Breast epithelium (tissue), 3 donors: ENCODE data around the gene SWAP70.

ENCODE experiments used
- POLR2AphosphoS5 ChIP-seq, 3 donors: sonication (generic); formaldehyde crosslinking; IDR thresholded peaks; one replicate each; pipeline ENCODE4 v1.6.1; 2017; ENCODE audit warnings: antibody characterized with exemption in 3 of 3
- TF ChIP-seq, protein P1 (sequence below), 3 donors: fragments of 450-650 bp; IDR thresholded peaks; one replicate each; pipeline ENCODE4 v1.5.1; 2016 to 2017; ENCODE audit warnings: antibody characterized with exemption in 3 of 3, mild to moderate bottlenecking in 3 of 3, moderate library complexity in 3 of 3

DNA sequence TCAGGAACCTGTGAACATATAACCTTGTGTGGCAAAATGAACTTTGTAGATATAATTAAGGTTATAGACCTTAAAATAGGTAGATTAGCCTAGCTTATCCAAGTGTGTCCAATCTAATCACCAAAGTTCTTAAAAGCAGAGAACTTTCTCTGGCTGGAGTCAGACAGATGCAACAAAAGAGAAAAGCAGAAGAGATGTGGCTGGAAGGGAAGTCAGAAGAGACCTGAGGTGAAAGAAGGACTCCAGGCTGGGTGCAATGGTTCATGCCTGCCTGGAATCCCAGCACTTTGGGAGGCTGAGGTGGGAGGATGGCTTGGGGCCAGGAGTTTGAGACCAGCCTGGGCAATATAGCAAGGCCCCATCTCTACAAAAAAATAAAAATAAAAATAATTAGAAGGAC is 39.4 kb upstream of the SWAP70 start:
- TF ChIP-seq, protein P1, sequence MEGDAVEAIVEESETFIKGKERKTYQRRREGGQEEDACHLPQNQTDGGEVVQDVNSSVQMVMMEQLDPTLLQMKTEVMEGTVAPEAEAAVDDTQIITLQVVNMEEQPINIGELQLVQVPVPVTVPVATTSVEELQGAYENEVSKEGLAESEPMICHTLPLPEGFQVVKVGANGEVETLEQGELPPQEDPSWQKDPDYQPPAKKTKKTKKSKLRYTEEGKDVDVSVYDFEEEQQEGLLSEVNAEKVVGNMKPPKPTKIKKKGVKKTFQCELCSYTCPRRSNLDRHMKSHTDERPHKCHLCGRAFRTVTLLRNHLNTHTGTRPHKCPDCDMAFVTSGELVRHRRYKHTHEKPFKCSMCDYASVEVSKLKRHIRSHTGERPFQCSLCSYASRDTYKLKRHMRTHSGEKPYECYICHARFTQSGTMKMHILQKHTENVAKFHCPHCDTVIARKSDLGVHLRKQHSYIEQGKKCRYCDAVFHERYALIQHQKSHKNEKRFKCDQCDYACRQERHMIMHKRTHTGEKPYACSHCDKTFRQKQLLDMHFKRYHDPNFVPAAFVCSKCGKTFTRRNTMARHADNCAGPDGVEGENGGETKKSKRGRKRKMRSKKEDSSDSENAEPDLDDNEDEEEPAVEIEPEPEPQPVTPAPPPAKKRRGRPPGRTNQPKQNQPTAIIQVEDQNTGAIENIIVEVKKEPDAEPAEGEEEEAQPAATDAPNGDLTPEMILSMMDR (IDR thresholded peaks at IDR 0.05) = no peak
- TF ChIP-seq POLR2AphosphoS5 (IDR thresholded peaks at IDR 0.05) = no peak
